Stimulated activated CD4-positive, alpha-beta T cell treated with anti-CD3 and anti-CD28 coated beads, TNF-alpha, amount 100 ng/mL, for 1 hour (primary cell): Measurements from ENCODE around the gene CLTCL1.
"Not testable (repeated sequence)": the region's sequence is repeated elsewhere in the genome, so short reads cannot be mapped to it uniquely, and the experiment has no call there.

Source experiments
- DNase-seq, 3 donors: peaks; one replicate each; pipeline ENCODE4 v3.0.0-alpha.2; 2020; ENCODE audit warnings: low read depth in 3 of 3, low spot score in 1 of 3

The CLTCL1 gene

GRCh38 chr22:19176732-19177131 lies 114.8 kb downstream of the CLTCL1 start:
- no peak for DNase-seq

DNA sequence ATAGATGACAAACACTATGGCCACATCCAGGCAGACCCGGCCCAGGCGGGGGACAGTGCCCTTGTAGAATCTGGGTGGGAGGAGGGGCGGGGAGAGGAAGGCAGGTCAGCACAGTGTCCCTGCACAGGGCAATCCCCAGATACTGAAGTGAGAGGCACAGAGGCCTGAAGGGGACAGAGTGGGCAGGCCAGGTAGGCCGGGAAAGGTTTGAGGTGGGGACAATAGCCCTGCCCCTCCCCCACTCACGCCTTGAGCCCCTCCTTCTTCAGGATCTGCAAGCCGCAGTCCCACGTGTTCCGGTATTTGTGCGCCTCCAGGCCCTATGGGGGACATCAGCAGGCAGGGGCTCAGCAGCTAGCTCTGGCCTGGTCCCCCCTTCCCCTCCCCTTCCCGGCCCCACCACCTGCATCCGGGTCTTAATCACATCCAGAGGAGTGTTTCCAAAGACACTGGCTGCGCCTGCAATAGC lies 115.3 kb downstream of the CLTCL1 start:
- no peak for DNase-seq

DNA sequence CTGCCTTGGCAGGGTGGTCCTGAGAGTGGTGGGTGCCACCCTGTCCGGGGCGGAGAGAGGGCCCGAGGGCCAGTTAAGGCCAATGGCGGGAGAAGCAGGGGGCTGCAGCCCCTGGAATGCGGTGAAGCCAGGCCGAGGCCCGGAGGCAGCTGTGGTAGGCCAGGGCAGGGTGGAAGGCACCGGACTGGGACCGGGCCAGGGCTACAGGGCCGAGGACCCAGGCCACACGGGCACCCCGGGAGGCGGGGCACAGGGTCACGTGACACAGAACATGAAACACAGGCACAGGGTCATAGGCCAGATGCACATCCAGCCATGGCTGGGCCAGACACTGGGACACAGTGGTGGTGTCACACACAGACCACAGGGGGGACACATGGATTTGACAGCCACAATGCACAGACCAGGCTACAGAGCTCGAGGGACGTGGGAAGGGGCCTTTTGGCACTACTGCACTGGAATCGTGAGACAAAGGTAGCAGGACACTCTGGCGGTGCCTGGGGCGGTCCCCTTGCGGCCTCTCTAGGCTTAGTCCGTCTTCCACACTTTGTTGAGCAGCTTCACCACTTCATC lies 115.8 kb downstream of the CLTCL1 start:
- no peak for DNase-seq

GRCh38 chr22:19175026-19175601 lies 116.4 kb downstream of the CLTCL1 start:
- DNase-seq, result no peak

DNA sequence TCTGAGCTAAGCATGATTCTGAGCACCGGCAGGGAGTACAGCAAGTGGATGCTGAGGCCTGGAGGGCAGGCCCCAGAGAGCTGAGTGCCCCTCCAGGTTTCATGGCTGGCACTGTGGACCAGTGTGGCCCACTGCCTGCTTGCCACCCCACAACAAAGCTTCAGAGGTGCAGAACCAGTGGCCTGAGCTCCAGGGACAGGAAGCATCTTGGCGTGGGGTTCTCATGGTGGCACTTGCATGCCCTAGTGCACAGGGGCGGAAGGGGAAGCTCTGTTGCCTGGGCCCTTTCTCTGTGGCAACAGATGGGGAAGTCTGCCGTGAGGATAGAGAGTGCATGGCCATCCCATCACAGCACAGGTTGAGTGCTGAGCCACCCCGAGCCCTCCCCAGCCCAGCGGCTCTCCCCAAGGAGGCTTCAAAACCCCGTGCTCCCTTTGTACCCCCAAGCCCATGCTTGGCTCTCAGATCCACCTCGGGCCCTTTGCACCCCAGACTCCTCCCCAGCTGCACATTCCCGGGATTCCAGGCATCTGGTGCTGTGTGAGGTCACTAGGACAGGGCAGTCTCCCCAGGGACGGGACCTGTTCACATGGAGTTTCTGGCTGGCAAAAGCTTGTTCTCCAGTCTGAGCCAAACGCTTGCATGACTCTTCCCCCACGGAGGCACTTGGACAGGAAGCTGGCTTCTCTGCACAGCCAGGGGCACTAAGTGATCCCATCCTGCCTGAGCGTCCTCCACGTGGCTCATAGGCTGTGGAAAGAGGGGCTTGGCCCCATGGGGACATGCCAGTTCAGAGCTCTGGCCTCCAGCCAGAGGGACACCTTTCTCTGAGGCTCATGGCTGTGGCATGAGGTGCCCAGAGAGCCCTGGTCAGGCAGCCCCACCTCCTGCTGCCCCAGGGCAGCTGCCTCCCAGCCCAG lies 117.2 kb downstream of the CLTCL1 start:
- no peak for DNase-seq

DNA sequence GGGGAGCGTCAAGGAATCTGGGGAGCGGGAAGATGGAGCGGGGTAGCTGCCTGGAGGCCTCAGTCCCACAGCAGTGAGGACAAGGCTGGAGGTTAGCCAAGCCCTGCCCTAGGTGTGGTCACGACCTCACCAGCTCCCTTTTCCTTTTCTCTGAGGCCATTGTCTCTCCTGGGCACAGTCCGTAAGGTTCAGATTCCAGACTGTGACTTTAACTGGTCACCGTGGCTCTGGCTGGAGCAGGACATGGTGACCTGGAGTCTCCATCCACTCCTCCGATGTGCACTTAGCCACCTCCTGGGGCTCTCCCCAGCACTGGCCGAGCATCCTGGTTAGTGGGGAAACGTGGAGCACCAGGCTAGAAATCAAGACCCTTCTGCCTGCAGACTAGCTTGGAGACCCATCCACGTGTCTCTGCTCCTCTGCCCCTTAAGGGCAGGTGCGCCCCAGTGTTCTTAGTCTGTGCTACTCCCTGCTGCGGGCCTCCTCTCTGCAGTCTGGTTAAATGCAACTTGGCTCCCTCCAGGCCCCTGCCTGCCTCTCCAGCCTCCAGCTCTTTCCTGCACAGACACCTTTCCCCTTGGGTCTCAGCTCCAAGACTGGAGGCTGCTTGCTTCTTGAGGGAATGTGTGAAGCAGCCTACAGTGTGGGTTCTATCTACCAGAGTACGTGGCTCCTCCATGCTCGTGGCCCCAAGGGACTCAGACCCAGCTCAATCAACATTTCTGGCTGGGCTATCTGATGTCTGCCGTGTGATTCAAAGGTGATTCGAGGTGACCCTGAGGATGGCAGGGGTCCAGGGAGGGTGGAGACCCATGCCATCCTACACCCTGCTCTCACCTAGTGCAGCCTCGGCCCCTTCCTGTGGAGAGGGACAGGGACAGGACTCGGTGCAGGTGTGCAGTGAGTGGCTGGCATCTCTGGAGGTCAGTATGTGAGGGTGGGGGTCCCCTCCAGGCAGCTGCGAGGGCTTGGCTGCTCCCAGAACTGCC lies 118.2 kb downstream of the CLTCL1 start:
- DNase-seq, result no peak

- no peak for DNase-seq
Measured at GRCh38 chr22:19172213-19173046, 119.1 kb downstream of the CLTCL1 start.

- DNase-seq, result no peak
Measured at GRCh38 chr22:19169947-19170318, 121.6 kb downstream of the CLTCL1 start.

DNA sequence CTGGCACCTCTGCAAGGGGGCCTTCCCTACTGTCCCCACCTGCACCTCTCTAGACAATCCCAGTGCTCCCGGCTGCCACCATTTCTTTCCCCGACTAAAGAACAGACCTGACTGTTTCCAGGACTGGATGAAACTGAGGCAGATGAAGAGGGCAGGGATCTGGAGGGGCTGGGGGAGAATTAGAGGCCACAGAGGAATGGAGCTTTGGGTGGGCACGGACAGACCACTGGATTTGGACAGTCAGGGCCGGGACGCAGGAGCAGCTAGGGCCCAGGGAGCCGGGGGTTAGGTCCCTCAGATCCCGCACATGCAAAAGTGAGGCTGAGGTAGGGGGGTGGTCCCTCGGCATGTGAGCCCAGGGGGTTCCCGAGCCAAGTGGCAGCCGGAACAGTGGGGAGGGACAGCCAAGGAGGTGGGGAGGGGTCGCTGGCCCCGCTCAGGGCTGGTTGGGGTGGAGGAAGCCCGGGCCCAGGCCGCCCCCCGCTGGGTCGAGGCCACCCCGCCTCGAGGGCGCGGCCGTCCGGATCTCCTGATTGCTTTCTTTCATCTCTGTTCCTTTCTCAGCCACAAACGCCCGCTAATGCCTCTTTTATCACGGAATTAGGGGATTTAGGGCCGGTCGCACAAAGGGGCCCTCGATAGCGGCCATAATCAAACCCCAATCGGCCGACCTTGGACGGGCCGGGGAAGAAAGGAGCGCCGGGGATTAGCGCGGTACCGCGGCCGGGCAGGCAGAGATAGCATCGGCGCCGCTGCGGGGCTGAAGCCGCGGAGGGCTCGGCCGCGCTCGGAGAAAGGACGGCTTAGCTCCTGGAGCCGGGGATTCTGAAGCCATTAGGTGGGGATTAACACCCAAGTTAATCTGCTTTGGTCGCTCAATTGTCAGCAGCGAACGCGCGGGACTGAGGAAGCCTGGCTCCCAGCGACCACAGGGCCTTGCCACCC lies 122.2 kb downstream of the CLTCL1 start:
- DNase-seq, result no peak

DNA sequence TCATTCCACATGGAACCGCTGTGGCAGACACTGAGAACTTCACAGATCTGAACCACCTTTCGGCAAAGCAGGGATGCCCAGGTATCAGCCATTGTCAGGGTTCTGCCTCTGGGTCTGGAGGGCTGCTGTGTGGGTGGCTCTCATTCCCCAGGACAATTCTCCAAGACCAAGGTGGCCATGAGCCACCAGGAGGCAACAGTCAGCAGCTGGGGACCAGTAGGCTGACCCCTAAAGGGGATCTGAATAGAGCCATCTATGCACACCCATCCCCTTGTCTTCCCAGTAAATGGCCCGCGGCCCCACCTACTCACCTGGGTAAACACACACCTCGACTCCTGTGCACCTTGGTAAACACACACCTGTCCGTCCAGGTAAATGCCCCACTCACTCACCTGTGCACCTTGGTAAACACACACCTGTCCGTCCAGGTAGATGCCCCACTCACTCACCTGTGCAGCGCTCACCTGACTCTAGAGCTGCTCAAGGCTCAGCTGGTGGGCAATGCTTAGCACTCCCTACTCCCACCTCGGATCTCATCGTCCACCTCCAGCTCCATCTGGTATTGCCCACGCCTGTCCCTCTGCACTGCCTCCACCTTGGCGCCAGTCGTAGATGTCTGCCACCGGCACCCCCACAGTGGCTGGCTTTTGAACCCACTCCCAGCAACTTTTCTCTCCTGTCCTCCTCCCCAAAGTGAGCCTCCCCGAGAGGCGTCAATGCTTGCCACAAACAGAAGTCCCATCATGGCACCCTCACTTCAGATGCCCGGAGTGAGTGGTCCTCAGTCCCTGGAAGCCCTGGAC lies 123.2 kb downstream of the CLTCL1 start:
- no peak for DNase-seq

DNA sequence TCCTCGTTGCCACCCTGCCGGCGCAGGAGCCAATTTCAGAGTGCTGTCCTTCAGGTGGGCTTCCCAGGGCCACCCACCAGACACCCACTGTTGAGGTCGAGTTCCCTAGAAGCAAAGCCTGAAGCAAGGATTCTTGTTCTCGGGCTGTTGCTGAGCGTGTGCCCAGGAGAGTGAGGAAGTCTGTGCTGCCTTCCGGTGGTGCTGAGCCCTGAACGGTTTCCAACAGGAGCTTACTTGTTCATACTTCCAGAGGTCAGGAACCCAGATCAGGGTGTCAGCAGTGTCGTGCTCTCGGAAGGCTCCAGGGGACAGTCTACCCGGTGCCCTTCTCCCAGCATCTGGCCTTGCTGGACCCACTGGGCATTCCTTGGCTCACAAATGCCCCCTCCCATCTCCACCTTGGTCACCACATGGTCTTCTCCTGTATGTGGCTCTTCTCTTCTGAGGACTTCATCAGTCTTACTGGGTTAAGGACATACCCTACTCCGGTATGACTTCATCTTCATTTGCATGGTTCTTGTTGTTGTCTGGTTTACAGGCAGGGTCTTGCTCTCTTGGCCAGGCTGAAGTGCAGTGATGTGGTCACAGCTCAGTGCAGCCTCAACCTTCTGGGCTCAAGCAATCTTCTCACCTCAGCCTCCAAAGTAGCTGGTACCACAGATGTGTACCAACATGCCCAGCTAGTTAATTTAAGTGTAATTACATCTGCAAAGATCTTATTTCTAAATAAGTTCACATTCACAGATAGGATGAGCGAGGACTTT lies 124.2 kb downstream of the CLTCL1 start:
- no peak for DNase-seq

DNA sequence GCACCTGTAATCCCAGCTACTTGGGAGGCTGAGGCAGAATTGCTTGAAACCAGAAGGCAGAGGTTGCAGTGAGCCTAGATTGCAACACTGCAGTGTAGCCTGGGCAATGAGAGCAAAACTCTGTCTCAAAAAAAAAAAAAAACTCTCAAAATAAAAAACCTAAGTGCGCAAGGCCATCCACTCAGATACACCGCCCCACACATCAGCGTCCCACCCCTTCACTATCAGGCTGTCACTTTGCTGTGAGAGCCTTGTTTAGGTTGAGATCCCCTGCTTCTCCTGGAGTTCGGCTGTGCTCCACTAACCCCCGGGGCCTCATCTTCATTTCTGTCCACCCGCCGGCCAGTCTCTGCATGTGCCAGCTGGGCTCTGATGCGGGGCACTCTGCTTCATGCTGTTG lies 125.1 kb downstream of the CLTCL1 start:
- no peak for DNase-seq

DNA sequence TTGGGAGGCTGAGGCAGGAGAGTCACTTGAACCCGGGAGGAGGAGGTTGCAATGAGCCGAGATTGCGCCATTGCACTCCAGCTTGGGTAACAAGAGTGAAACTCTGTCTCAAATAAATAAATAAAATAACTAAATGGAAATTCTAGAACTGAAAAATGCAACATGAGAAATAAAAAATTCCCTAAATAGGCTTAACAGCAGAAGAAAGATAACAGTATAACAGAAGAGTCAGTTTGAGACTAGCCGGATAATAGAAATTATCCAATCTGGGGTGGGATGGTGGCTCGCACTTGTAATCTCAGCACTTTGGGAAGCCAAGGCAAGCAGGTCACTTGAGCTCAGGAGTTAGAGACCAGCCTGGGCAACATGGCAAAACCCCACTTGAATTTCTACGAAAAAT lies 127.1 kb downstream of the CLTCL1 start:
- DNase-seq, result no peak

GRCh38 chr22:19158649-19159048 lies 132.9 kb downstream of the CLTCL1 start:
- DNase-seq, result not testable (repeated sequence)

- DNase-seq, result not testable (repeated sequence)
Measured at GRCh38 chr22:19156109-19156508, 135.4 kb downstream of the CLTCL1 start.

GRCh38 chr22:19152942-19153883 lies 138.3 kb downstream of the CLTCL1 start:
- DNase-seq, result no peak
